ENCODE results near the gene COL11A1. TPM values are rescaled to one million over a fixed set of nuclear protein-coding genes. Genes with fewer than 3 reads are reported as not detected.

COL11A1 gene
- polyA plus RNA-seq, 2 of the 4 experiments (the other 2 are of a cell fraction): 6.8 to 13.6 TPM

- Histone ChIP-seq H3K4me1 (no peaks in the 10 kb centered on the region), H3K4me2 (no peak overlapping the region), H3K27ac (no peak overlapping the region), H3K4me3 (no peak overlapping the region), H3K9me3 (no peaks in the 10 kb centered on the region)
- ATAC-seq: no peak
- DNase-seq (ENCODE audit: low read depth in 1 of 2, low spot score in 1 of 2): no peak
- WGBS (ENCODE audit: missing lambda C conversion rate): 39% methylated on average over 2 of the region's 2 CpGs
- CTCF ChIA-PET: no interaction called here
- POLR2A ChIA-PET: no interaction called here
- TF ChIP-seq CBX2 (IDR thresholded peaks at IDR 0.05; ENCODE audit: borderline replicate concordance, low read depth) (no peak), ZC3H11A (IDR thresholded peaks at IDR 0.05) (no peak), KDM1A (IDR thresholded peaks at IDR 0.05; ENCODE audit: low read depth) (no peak), KDM5A (IDR thresholded peaks at IDR 0.05) (no peak), EHMT2 (IDR thresholded peaks at IDR 0.05; ENCODE audit: low read depth) (no peak), HEYL (CRISPR knock-in tag; IDR thresholded peaks at IDR 0.05) (no peak), CBX8 (IDR thresholded peaks at IDR 0.05) (no peak), RCOR1 (IDR thresholded peaks at IDR 0.05; ENCODE audit: low read depth, low read length) (no peak), NR3C1 (IDR thresholded peaks at IDR 0.05) (no peak), EP300 (IDR thresholded peaks at IDR 0.05) (no peak), ZNF302 (CRISPR knock-in tag; IDR thresholded peaks at IDR 0.05) (no peak), BCL3 (IDR thresholded peaks at IDR 0.05) (no peak), RARB (CRISPR knock-in tag; IDR thresholded peaks at IDR 0.05) (no peak), PBX3 (IDR thresholded peaks at IDR 0.05) (no peak), HOXB5 (CRISPR knock-in tag; IDR thresholded peaks at IDR 0.05) (no peak), ZSCAN20 (CRISPR knock-in tag; IDR thresholded peaks at IDR 0.05) (no peak), JUNB (IDR thresholded peaks at IDR 0.05) (no peak), HES2 (IDR thresholded peaks at IDR 0.05) (no peak), FOXS1 (CRISPR knock-in tag; IDR thresholded peaks at IDR 0.05) (no peak), CHD2 (IDR thresholded peaks at IDR 0.05; ENCODE audit: low read length, partially characterized antibody) (no peak)
- no peak for FAIRE-seq
These were observed 36.4 kb upstream of the COL11A1 start for GRCh38 chr1:103144681-103145080.

- ATAC-seq (no peak), FAIRE-seq (no peak), DNase-seq (ENCODE audit: low read depth in 1 of 2, low spot score in 1 of 2) (no peak)
- TF ChIP-seq EHF (CRISPR knock-in tag; IDR thresholded peaks at IDR 0.05): no peak
- TF ChIP-seq POLR2A (IDR thresholded peaks at IDR 0.05; ENCODE audit: low read length): no peak
- no peak for TF ChIP-seq ZNF302 (CRISPR knock-in tag; IDR thresholded peaks at IDR 0.05)
- TF ChIP-seq PHF8 (IDR thresholded peaks at IDR 0.05; ENCODE audit: borderline replicate concordance, low read depth): no peak
- no peak for TF ChIP-seq ESRRA (IDR thresholded peaks at IDR 0.05; ENCODE audit: borderline replicate concordance, low read length)
- no peak for TF ChIP-seq NPAS2 (CRISPR knock-in tag; IDR thresholded peaks at IDR 0.05; ENCODE audit: borderline replicate concordance)
- no peak for TF ChIP-seq FOSL2 (IDR thresholded peaks at IDR 0.05)
- TF ChIP-seq FOSL2 (CRISPR knock-in tag; IDR thresholded peaks at IDR 0.05): no peak
- WGBS (ENCODE audit: missing lambda C conversion rate): 18% methylated on average over 2 of the region's 2 CpGs
- POLR2A ChIA-PET: no interaction called here
- no peak overlapping the region for H3K4me3 ChIP-seq
- H3K27ac ChIP-seq: no peak overlapping the region
- H3K4me1 ChIP-seq: no peaks in the 10 kb centered on the region
- CTCF ChIA-PET: no interaction called here
- H3K9me3 ChIP-seq: no peaks in the 10 kb centered on the region
- H3K4me2 ChIP-seq: no peak overlapping the region
These were observed 34.1 kb upstream of the COL11A1 start for GRCh38 chr1:103142461-103142860.

- no peak overlapping the region for H3K27ac ChIP-seq
- WGBS (ENCODE audit: missing lambda C conversion rate): 67% methylated on average over 1 of the region's 1 CpG
- no peak overlapping the region for H3K4me3 ChIP-seq
- ChIA-PET POLR2A (no interaction called here), CTCF (no interaction called here)
- FAIRE-seq (no peak), DNase-seq (ENCODE audit: low read depth in 1 of 2, low spot score in 1 of 2) (no peak), ATAC-seq (no peak)
- H3K4me1 ChIP-seq: no peaks in the 10 kb centered on the region
- no peak for TF ChIP-seq PBX3 (IDR thresholded peaks at IDR 0.05)
- TF ChIP-seq HOXB13 (CRISPR knock-in tag; IDR thresholded peaks at IDR 0.05; ENCODE audit: low read depth): no peak
- TF ChIP-seq MAZ (IDR thresholded peaks at IDR 0.05; ENCODE audit: borderline replicate concordance, low read depth, low read length): no peak
- no peak for TF ChIP-seq HOXB5 (CRISPR knock-in tag; IDR thresholded peaks at IDR 0.05)
- TF ChIP-seq NFE2L2 (conservative IDR thresholded peaks at IDR 0.05; ENCODE audit: low read length): no peak
- no peak for TF ChIP-seq JUNB (IDR thresholded peaks at IDR 0.05)
- TF ChIP-seq NR3C1 (IDR thresholded peaks at IDR 0.05): no peak
- TF ChIP-seq MYC (IDR thresholded peaks at IDR 0.05; ENCODE audit: borderline replicate concordance, low read length): no peak
- TF ChIP-seq ZFP36 (IDR thresholded peaks at IDR 0.05; ENCODE audit: borderline replicate concordance, partially characterized antibody): no peak
- no peak for TF ChIP-seq EHMT2 (IDR thresholded peaks at IDR 0.05; ENCODE audit: low read depth)
- TF ChIP-seq ATOH8 (CRISPR knock-in tag; IDR thresholded peaks at IDR 0.05; ENCODE audit: low read depth): no peak
- no peak for TF ChIP-seq MAX (IDR thresholded peaks at IDR 0.05)
- no peak for TF ChIP-seq EP300 (IDR thresholded peaks at IDR 0.05)
- no peak for TF ChIP-seq HOXA7 (CRISPR knock-in tag; IDR thresholded peaks at IDR 0.05)
- no peak for TF ChIP-seq FOSL2 (IDR thresholded peaks at IDR 0.05)
- no peak for TF ChIP-seq FOSL2 (CRISPR knock-in tag; IDR thresholded peaks at IDR 0.05)
- no peaks in the 10 kb centered on the region for H3K9me3 ChIP-seq
- H3K4me2 ChIP-seq: no peak overlapping the region
These were observed 21.5 kb upstream of the COL11A1 start for GRCh38 chr1:103129796-103130195.
